HEK293 (cell line): ENCODE data around the gene PHF21A.

Source experiments
- CTCF ChIA-PET: fragments of 350-600 bp; formaldehyde crosslinking; extraction: SDS; loops from one replicate; lab custom pipeline; 2021; ENCODE audit warnings: antibody characterized with exemption; lab: Yijun Ruan, JAX
- POLR2A ChIA-PET: fragments of 300-600 bp; formaldehyde crosslinking; extraction: SDS; loops from one replicate; lab custom pipeline; 2020; ENCODE audit warnings: antibody characterized with exemption, inconsistent platforms; lab: Yijun Ruan, JAX
- H3K27ac ChIP-seq: fragments of 200-500 bp; sonication (Bioruptor generic); 2 replicates; pipeline ENCODE4 v1.5.1; 2014; ENCODE audit warnings: low read depth, low read length, control low read depth, inconsistent platforms; ENCODE audit errors: extremely low read depth
- H3K36me3 ChIP-seq, 2 experiments: fragments of 200-500 bp in 1 of 2; sonication (Bioruptor generic) in 1 of 2; 1 replicate in 1 of 2; 2 replicates in 1 of 2; pipeline ENCODE4 v1.5.1; 2014 to 2017; ENCODE audit warnings: inconsistent platforms in 2 of 2, low read length in 2 of 2; ENCODE audit not compliant: control insufficient read depth in 2 of 2, insufficient read depth in 1 of 2
- H3K4me1 ChIP-seq: fragments of 200-500 bp; sonication (Bioruptor generic); 2 replicates; pipeline ENCODE4 v1.5.1; 2014; ENCODE audit warnings: mild to moderate bottlenecking, low read length, inconsistent platforms; ENCODE audit not compliant: control insufficient read depth, insufficient read depth
- H3K4me3 ChIP-seq: 2 replicates; pipeline ENCODE4 v1.5.1; 2011; ENCODE audit warnings: low read depth, mild to moderate bottlenecking, control low read depth, low read length, moderate library complexity
- H3K9me3 ChIP-seq: fragments of 200-500 bp; sonication (Bioruptor generic); 2 replicates; pipeline ENCODE4 v1.5.1; 2014; ENCODE audit warnings: low read depth, low read length, inconsistent platforms; ENCODE audit not compliant: control insufficient read depth, insufficient read depth
- BCL11A ChIP-seq: fragments of 450-650 bp; formaldehyde crosslinking; IDR thresholded peaks from 2 replicates; pipeline ENCODE4 v1.5.1; 2016; ENCODE audit warnings: low read depth, missing biosample characterization, missing genetic modification characterization
- GFI1B ChIP-seq: fragments of 450-650 bp; formaldehyde crosslinking; IDR thresholded peaks from 2 replicates; pipeline ENCODE4 v1.5.1; 2016; ENCODE audit warnings: missing biosample characterization, missing genetic modification characterization
- HOXC10 ChIP-seq: sonication (generic); formaldehyde crosslinking; IDR thresholded peaks from 2 replicates; pipeline ENCODE4 v1.8.1; 2023; ENCODE audit warnings: mild to moderate bottlenecking, missing genetic modification reagents
- RBAK ChIP-seq: fragments of 450-650 bp; formaldehyde crosslinking; IDR thresholded peaks from 2 replicates; pipeline ENCODE4 v1.5.1; 2016; ENCODE audit warnings: missing biosample characterization, missing genetic modification characterization
- TSHZ1 ChIP-seq: fragments of 450-650 bp; formaldehyde crosslinking; IDR thresholded peaks from 2 replicates; pipeline ENCODE4 v1.5.1; 2016; ENCODE audit warnings: missing biosample characterization, missing genetic modification characterization, borderline replicate concordance
- ZBTB20 ChIP-seq: fragments of 450-650 bp; formaldehyde crosslinking; IDR thresholded peaks from 2 replicates; pipeline ENCODE4 v1.5.1; 2016; ENCODE audit warnings: missing biosample characterization, missing genetic modification characterization
- ZBTB26 ChIP-seq: fragments of 450-650 bp; formaldehyde crosslinking; optimal IDR thresholded peaks from 2 replicates; pipeline ENCODE3; 2016; ENCODE audit warnings: missing biosample characterization, mild to moderate bottlenecking, missing genetic modification characterization
- ZNF140 ChIP-seq: fragments of 450-650 bp; formaldehyde crosslinking; IDR thresholded peaks from 2 replicates; pipeline ENCODE4 v1.5.1; 2016; ENCODE audit warnings: missing biosample characterization, missing genetic modification characterization
- ZNF16 ChIP-seq: fragments of 450-650 bp; formaldehyde crosslinking; IDR thresholded peaks from 2 replicates; pipeline ENCODE4 v1.5.1; 2016; ENCODE audit warnings: low read depth, missing biosample characterization, missing genetic modification characterization
- ZNF19 ChIP-seq: fragments of 450-650 bp; formaldehyde crosslinking; IDR thresholded peaks from 2 replicates; pipeline ENCODE4; 2016; ENCODE audit warnings: missing biosample characterization, missing genetic modification characterization, low read depth
- ZNF292 ChIP-seq: fragments of 450-650 bp; formaldehyde crosslinking; IDR thresholded peaks from 2 replicates; pipeline ENCODE4 v1.5.1; 2016; ENCODE audit warnings: low read depth, missing biosample characterization, missing genetic modification characterization, borderline replicate concordance
- ZNF473 ChIP-seq: fragments of 450-650 bp; formaldehyde crosslinking; IDR thresholded peaks from 2 replicates; pipeline ENCODE4 v1.5.1; 2017; ENCODE audit warnings: missing biosample characterization, missing genetic modification characterization
- ZNF510 ChIP-seq: fragments of 450-650 bp; formaldehyde crosslinking; IDR thresholded peaks from 2 replicates; pipeline ENCODE4 v1.5.1; 2018; ENCODE audit warnings: mild to moderate bottlenecking, missing genetic modification characterization, missing biosample characterization; ENCODE audit not compliant: insufficient replicate concordance
- ZNF544 ChIP-seq: fragments of 450-650 bp; formaldehyde crosslinking; IDR thresholded peaks from 2 replicates; pipeline ENCODE4 v1.5.0; 2017; ENCODE audit warnings: missing biosample characterization, missing genetic modification characterization
- ZNF555 ChIP-seq: fragments of 450-650 bp; formaldehyde crosslinking; conservative IDR thresholded peaks from 2 replicates; pipeline ENCODE4 v1.5.1; 2017; ENCODE audit warnings: missing biosample characterization, mild to moderate bottlenecking, missing genetic modification characterization, inconsistent platforms
- ZNF600 ChIP-seq: fragments of 450-650 bp; formaldehyde crosslinking; IDR thresholded peaks from 2 replicates; pipeline ENCODE4 v1.5.1; 2016; ENCODE audit warnings: missing biosample characterization, missing genetic modification characterization
- TF ChIP-seq, protein P1 (sequence below): fragments of 450-650 bp; formaldehyde crosslinking; IDR thresholded peaks from 2 replicates; pipeline ENCODE4 v1.5.1; 2016; ENCODE audit warnings: missing biosample characterization, missing genetic modification characterization
- TF ChIP-seq, protein P2 (sequence below): fragments of 450-650 bp; formaldehyde crosslinking; IDR thresholded peaks from 2 replicates; pipeline ENCODE4 v1.5.1; 2016; ENCODE audit warnings: missing biosample characterization, missing genetic modification characterization

The PHF21A gene

GRCh38 chr11:45934580-45935318 lies 186.5 kb downstream of the PHF21A start:
- H3K27ac ChIP-seq = no peak overlapping the region
- POLR2A ChIA-PET = interaction anchor here (0.7 kb wide), 1 partner anchor 71 kb away, joined by 6 read pairs; no protein-coding TSS in a partner anchor
- no peak overlapping the region for H3K4me3 ChIP-seq
- H3K9me3 ChIP-seq = no peaks in the 10 kb centered on the region
- CTCF ChIA-PET = no interaction called here
- TF ChIP-seq ZNF140 (no peak), ZNF510 (no peak), RBAK (tag by site-specific recombination) (no peak), ZNF19 (no peak), ZNF544 (tag by site-specific recombination) (no peak), TSHZ1 (no peak), ZNF600 (tag by site-specific recombination) (no peak), ZBTB20 (tag by site-specific recombination) (no peak), ZNF555 (tag by site-specific recombination) (no peak), ZNF292 (tag by site-specific recombination) (no peak)
- TF ChIP-seq, protein P1, sequence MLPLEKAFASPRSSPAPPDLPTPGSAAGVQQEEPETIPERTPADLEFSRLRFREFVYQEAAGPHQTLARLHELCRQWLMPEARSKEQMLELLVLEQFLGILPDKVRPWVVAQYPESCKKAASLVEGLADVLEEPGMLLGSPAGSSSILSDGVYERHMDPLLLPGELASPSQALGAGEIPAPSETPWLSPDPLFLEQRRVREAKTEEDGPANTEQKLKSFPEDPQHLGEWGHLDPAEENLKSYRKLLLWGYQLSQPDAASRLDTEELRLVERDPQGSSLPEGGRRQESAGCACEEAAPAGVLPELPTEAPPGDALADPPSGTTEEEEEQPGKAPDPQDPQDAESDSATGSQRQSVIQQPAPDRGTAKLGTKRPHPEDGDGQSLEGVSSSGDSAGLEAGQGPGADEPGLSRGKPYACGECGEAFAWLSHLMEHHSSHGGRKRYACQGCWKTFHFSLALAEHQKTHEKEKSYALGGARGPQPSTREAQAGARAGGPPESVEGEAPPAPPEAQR (tag by site-specific recombination) = no peak
- H3K36me3 ChIP-seq = peaks cover 0 to 56% of the 10 kb centered on the region in 2 experiments; a peak in 1 of 3 replicates
- no peaks in the 10 kb centered on the region for H3K4me1 ChIP-seq

DNA sequence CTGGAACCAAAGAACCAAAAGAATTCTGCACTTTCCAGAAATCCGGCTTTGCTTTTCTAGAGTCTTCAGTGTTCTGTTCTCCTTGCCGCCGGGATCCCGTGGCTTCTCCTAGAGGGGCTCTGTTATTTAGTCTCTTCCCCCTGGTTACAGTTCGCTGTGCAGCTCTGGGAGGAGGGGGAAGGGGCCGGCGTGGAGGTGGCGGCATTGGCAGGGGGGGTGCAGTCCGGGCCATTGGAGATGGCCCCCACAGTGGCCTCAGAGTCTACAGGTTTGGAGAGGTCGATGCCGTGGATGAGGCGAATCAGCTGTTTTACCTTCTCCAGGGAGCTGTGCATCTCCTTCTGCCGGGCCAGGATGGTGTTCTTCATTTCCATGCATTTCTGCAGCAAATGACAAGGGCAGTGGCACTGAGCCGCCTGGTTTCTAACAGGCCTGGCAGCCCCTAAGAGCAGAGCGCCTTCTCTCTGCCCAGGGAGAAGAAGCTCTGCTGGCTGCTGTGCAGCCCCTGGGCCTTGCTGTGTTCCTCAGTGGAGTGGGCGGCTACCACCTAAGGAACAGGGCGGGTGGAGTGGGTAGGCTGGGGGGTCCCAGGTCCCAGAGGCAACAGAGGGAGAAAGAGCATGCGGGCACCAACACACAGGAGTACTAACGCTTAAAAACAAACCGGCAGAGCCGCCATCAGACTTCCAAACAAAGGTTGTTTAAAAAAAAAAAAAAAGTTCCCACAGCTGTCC lies 187.2 kb downstream of the PHF21A start:
- no peaks in the 10 kb centered on the region for H3K9me3 ChIP-seq
- H3K27ac ChIP-seq = no peak overlapping the region
- no peaks in the 10 kb centered on the region for H3K4me1 ChIP-seq
- no peak for TF ChIP-seq GFI1B
- TF ChIP-seq HOXC10 (CRISPR knock-in tag) = no peak
- TF ChIP-seq, protein P2, sequence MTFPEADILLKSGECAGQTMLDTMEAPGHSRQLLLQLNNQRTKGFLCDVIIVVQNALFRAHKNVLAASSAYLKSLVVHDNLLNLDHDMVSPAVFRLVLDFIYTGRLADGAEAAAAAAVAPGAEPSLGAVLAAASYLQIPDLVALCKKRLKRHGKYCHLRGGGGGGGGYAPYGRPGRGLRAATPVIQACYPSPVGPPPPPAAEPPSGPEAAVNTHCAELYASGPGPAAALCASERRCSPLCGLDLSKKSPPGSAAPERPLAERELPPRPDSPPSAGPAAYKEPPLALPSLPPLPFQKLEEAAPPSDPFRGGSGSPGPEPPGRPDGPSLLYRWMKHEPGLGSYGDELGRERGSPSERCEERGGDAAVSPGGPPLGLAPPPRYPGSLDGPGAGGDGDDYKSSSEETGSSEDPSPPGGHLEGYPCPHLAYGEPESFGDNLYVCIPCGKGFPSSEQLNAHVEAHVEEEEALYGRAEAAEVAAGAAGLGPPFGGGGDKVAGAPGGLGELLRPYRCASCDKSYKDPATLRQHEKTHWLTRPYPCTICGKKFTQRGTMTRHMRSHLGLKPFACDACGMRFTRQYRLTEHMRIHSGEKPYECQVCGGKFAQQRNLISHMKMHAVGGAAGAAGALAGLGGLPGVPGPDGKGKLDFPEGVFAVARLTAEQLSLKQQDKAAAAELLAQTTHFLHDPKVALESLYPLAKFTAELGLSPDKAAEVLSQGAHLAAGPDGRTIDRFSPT (tag by site-specific recombination) = no peak
- TF ChIP-seq BCL11A (tag by site-specific recombination) = no peak
- no peak for TF ChIP-seq ZNF16 (tag by site-specific recombination)
- TF ChIP-seq ZNF473 = no peak
- TF ChIP-seq ZBTB26 (tag by site-specific recombination) = no peak
- H3K4me3 ChIP-seq = no peak overlapping the region
- peaks cover 0 to 56% of the 10 kb centered on the region in 2 experiments; a peak in 1 of 3 replicates for H3K36me3 ChIP-seq
- ChIA-PET CTCF (no interaction called here), POLR2A (no interaction called here)
